Melanocyte of skin (primary cell): ENCODE data around the gene XCL1. TPM values are rescaled to one million over a fixed set of nuclear protein-coding genes. Genes with fewer than 3 reads are reported as not detected.

Experiments
- total RNA-seq, 2 donors: library from RNA; depleted of rRNA; stranded (reverse); fragments of >200 nt; gene quantifications; 2 replicates each; pipeline ENCODE4 v1.2.3, GENCODE V29; 2012

Gene XCL1, protein sequence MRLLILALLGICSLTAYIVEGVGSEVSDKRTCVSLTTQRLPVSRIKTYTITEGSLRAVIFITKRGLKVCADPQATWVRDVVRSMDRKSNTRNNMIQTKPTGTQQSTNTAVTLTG
- not detected for total RNA-seq

DNA sequence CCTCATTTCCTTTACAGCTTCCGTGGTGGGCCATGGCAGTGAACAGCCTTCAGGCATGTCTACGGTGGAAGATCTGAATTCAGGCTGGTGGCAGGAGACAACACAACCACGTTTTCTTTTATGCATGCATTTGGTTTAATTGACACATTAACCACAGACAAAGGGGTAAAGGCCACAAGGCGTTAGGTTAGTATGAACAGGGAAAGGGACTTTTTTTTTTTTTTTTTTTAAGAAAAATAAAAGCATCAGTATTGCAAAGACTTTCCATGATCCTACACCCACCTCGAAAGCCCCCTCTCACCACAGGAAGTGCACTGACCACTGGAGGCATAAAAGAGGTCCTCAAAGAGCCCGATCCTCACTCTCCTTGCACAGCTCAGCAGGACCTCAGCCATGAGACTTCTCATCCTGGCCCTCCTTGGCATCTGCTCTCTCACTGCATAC lies at the start of gene XCL1:
Gene XCL1, plus strand, starts transcription at position 361 of the 444 bp plus-strand sequence. Its CDS starts 33 bp downstream, at position 394.

DNA sequence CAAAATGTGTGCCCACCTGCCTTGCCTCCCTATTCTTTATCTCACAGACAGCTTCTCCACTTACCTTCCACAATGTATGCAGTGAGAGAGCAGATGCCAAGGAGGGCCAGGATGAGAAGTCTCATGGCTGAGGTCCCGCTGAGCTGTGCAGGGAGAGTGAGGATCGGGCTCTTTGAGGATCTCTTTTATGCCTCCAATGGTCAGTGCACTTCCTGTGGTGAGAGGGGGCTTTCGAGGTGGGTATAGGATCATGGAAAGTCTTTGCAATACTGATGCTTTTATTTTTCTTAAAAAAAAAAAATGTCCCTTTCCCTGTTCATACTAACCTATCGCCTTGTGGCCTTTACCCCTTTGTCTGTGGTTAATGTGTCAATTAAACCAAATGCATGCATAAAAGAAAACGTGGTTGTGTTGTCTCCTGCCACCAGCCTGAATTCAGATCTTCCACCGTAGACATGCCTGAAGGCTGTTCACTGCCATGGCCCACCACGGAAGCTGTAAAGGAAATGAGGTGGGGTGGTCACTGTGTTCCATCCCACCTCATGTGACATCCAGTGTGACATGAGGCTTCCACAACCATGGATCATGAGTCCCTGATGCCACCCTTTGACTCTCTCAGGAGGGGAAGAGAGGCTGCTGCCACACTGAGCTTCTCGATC lies 32.4 kb upstream of the XCL1 start, which contains the start of gene XCL2:
Gene XCL2, minus strand, starts transcription at position 158 of the 659 bp plus-strand sequence. Its CDS starts 33 bp downstream, at position 125.

Other genes with a start within 250 kb of the XCL1 start
- gene XCL2, start 32.6 kb upstream of the XCL1 start, total RNA-seq: not detected
- not detected for gene DPT, start 152.6 kb downstream of the XCL1 start, total RNA-seq